ENCODE measurements around the gene TNNI3. TPM values are rescaled to one million over a fixed set of nuclear protein-coding genes. Genes with fewer than 3 reads are reported as not detected.

TNNI3 gene
- total and polyA plus RNA-seq, 2 donors (not counting 3 experiments of a cell fraction or from before 2014, with no cell fraction given), result not detected

- TF ChIP-seq FOS (IDR thresholded peaks at IDR 0.05; ENCODE audit: borderline replicate concordance, insufficient read depth, low read length) (no peak), POLR2AphosphoS5 (IDR thresholded peaks at IDR 0.05; ENCODE audit: insufficient read depth, low read depth, low read length) (no peak), JUN (IDR thresholded peaks at IDR 0.05; ENCODE audit: borderline replicate concordance, insufficient read depth, insufficient read length, low read depth) (peak; percentile 58), MAX (IDR thresholded peaks at IDR 0.05; ENCODE audit: insufficient read depth, insufficient read length) (peak; percentile 90)
- ChIA-PET CTCF (interaction anchor here (0.7 kb wide), 1 partner anchor 25 kb away, joined by 4 read pairs; no protein-coding TSS in a partner anchor), POLR2A (no interaction called here)
- Histone ChIP-seq H3K9ac (replicated peaks; ENCODE audit: extremely low read depth, insufficient read depth, low read length) (no peak overlapping the region), H3K4me3 (replicated peaks in 1 of 3; ENCODE audit: insufficient read depth in 1 of 3, low read depth in 1 of 3, low read length in 3 of 3) (no peak overlapping the region), H3K27me3 (ENCODE audit: control insufficient read depth in 2 of 2, insufficient read depth in 2 of 2, low read length in 2 of 2) (no peaks in the 10 kb centered on the region), H2AFZ (ENCODE audit: low read depth, low read length) (no peak overlapping the region), H3K9me3 (replicated peaks; ENCODE audit: control insufficient read depth, insufficient read depth, low read length) (no peaks in the 10 kb centered on the region), H4K20me1 (replicated peaks; ENCODE audit: control insufficient read depth, extremely low read depth, insufficient read depth, low read length) (no peaks in the 10 kb centered on the region), H3K79me2 (ENCODE audit: control insufficient read depth, insufficient read depth, low read length) (peaks cover 57% of the 10 kb centered on the region), H3K4me2 (ENCODE audit: insufficient read depth, low read length) (no peak overlapping the region), H3K36me3 (ENCODE audit: control insufficient read depth in 2 of 2, extremely low read depth in 1 of 2, insufficient read depth in 2 of 2, low read length in 2 of 2) (peaks cover 0 to 4% of the 10 kb centered on the region in 2 experiments), H3K9me1 (replicated peaks; ENCODE audit: control insufficient read depth, extremely low read depth, insufficient read depth, low read length) (no peaks in the 10 kb centered on the region), H3K27ac (ENCODE audit: insufficient read depth, low read depth, low read length) (peak overlapping the region; percentile 57), H3K4me1 (ENCODE audit: control insufficient read depth, extremely low read depth, insufficient read depth, low read length) (peaks cover 20% of the 10 kb centered on the region)
- DNase-seq (ENCODE audit: low read depth, low spot score) (peak; percentile 88), FAIRE-seq (peak; percentile 43)
- dilution Hi-C loops (cut with MboI; ENCODE audit: extremely low pct_ligation_motif_present, low sequenced_read_pairs) (no loop called here), intact Hi-C loops (cut with micrococcal nuclease) (no loop called here)
- no TSS peak for BruUV-seq (replicated peaks)
Measured at GRCh38 chr19:55113570-55114039, 43.9 kb downstream of the TNNI3 start.

- no peaks in the 10 kb centered on the region for H4K20me1 ChIP-seq (replicated peaks; ENCODE audit: control insufficient read depth, extremely low read depth, insufficient read depth, low read length)
- H3K4me1 ChIP-seq (ENCODE audit: control insufficient read depth, extremely low read depth, insufficient read depth, low read length), result peaks cover 15% of the 10 kb centered on the region
- no peaks in the 10 kb centered on the region for H3K27me3 ChIP-seq (ENCODE audit: control insufficient read depth in 2 of 2, insufficient read depth in 2 of 2, low read length in 2 of 2)
- H3K4me3 ChIP-seq (replicated peaks in 1 of 3; ENCODE audit: insufficient read depth in 1 of 3, low read depth in 1 of 3, low read length in 3 of 3), result no peak overlapping the region
- FAIRE-seq (no peak), DNase-seq (ENCODE audit: low read depth, low spot score) (no peak)
- dilution Hi-C loops (cut with MboI; ENCODE audit: extremely low pct_ligation_motif_present, low sequenced_read_pairs), result no loop called here
- CTCF ChIA-PET, result interaction anchor here (0.7 kb wide), 1 partner anchor 25 kb away, joined by 4 read pairs; no protein-coding TSS in a partner anchor
- intact Hi-C loops (cut with micrococcal nuclease), result no loop called here
- no peak overlapping the region for H3K9ac ChIP-seq (replicated peaks; ENCODE audit: extremely low read depth, insufficient read depth, low read length)
- no peaks in the 10 kb centered on the region for H3K9me1 ChIP-seq (replicated peaks; ENCODE audit: control insufficient read depth, extremely low read depth, insufficient read depth, low read length)
- POLR2A ChIA-PET, result no interaction called here
- H2AFZ ChIP-seq (ENCODE audit: low read depth, low read length), result no peak overlapping the region
- H3K36me3 ChIP-seq (ENCODE audit: control insufficient read depth in 2 of 2, extremely low read depth in 1 of 2, insufficient read depth in 2 of 2, low read length in 2 of 2), result peaks cover 0 to 4% of the 10 kb centered on the region in 2 experiments
- H3K4me2 ChIP-seq (ENCODE audit: insufficient read depth, low read length), result no peak overlapping the region
- no peaks in the 10 kb centered on the region for H3K9me3 ChIP-seq (replicated peaks; ENCODE audit: control insufficient read depth, insufficient read depth, low read length)
- BruUV-seq (replicated peaks), result no TSS peak
- peaks cover 57% of the 10 kb centered on the region for H3K79me2 ChIP-seq (ENCODE audit: control insufficient read depth, insufficient read depth, low read length)
- no peak for TF ChIP-seq POLR2AphosphoS5 (IDR thresholded peaks at IDR 0.05; ENCODE audit: insufficient read depth, low read depth, low read length)
- no peak for TF ChIP-seq FOS (IDR thresholded peaks at IDR 0.05; ENCODE audit: borderline replicate concordance, insufficient read depth, low read length)
- TF ChIP-seq JUN (IDR thresholded peaks at IDR 0.05; ENCODE audit: borderline replicate concordance, insufficient read depth, insufficient read length, low read depth), result no peak
- TF ChIP-seq EZH2 (IDR thresholded peaks at IDR 0.05; ENCODE audit: borderline replicate concordance, low read depth, low read length, severe bottlenecking), result no peak
- TF ChIP-seq POLR2A (IDR thresholded peaks at IDR 0.05; ENCODE audit: low read depth, low read length), result no peak
- TF ChIP-seq CTCF (IDR thresholded peaks at IDR 0.05; ENCODE audit: extremely low read depth in 1 of 2, insufficient read depth in 1 of 2, low read depth in 1 of 2, low read length in 2 of 2), result no peak
- TF ChIP-seq GATA2 (IDR thresholded peaks at IDR 0.05; ENCODE audit: insufficient read depth, insufficient read length, low read depth, low read length), result no peak
- TF ChIP-seq MAX (IDR thresholded peaks at IDR 0.05; ENCODE audit: insufficient read depth, insufficient read length), result no peak
- TF ChIP-seq MYC (IDR thresholded peaks at IDR 0.05; ENCODE audit: low read depth, low read length), result no peak
- peak overlapping the region; percentile 57 for H3K27ac ChIP-seq (ENCODE audit: insufficient read depth, low read depth, low read length)
Measured at GRCh38 chr19:55112777-55113569, 44.6 kb downstream of the TNNI3 start.
